ENCODE results near the gene LRP1B.

DNA sequence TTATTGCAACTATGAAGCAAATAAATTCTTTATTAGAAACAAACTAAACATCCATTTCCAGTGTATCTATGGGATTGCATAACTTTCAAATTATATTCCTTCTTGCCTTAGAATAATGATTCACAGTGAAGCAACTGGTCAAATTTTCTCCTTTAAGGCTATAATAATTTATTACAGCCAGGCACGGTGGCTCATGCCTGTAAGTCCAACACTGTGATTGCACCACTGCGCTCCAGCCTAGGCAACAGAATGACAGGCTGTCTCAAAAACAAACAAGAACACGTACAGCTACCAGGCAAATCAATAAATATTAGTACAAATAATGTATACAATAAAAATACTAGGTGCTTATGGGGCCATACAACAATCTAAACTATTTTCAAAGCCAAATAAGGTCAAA lies 1416.2 kb downstream of the LRP1B start:
- TF ChIP-seq, protein P1, sequence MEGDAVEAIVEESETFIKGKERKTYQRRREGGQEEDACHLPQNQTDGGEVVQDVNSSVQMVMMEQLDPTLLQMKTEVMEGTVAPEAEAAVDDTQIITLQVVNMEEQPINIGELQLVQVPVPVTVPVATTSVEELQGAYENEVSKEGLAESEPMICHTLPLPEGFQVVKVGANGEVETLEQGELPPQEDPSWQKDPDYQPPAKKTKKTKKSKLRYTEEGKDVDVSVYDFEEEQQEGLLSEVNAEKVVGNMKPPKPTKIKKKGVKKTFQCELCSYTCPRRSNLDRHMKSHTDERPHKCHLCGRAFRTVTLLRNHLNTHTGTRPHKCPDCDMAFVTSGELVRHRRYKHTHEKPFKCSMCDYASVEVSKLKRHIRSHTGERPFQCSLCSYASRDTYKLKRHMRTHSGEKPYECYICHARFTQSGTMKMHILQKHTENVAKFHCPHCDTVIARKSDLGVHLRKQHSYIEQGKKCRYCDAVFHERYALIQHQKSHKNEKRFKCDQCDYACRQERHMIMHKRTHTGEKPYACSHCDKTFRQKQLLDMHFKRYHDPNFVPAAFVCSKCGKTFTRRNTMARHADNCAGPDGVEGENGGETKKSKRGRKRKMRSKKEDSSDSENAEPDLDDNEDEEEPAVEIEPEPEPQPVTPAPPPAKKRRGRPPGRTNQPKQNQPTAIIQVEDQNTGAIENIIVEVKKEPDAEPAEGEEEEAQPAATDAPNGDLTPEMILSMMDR (conservative IDR thresholded peaks at IDR 0.05; ENCODE audit: low read length): no peak
- no peak for TF ChIP-seq EZH2phosphoT487 (IDR thresholded peaks at IDR 0.05; ENCODE audit: borderline replicate concordance)
